Ectodermal cell (in vitro differentiated cells): ENCODE measurements around the gene MAGEA3. TPM values are rescaled to one million over a fixed set of nuclear protein-coding genes. Genes with fewer than 3 reads are reported as not detected.
"Not testable (repeated sequence)": the region's sequence is repeated elsewhere in the genome, so short reads cannot be mapped to it uniquely, and the experiment has no call there.

ENCODE experiments used
- H3K27ac ChIP-seq: 2 replicates; pipeline ENCODE4 v1.7.0; 2013; ENCODE audit warnings: mild to moderate bottlenecking, low read depth, low read length; ENCODE audit not compliant: insufficient read depth, poor library complexity, severe bottlenecking
- H3K27me3 ChIP-seq: 2 replicates; pipeline ENCODE4 v1.7.0; 2013; ENCODE audit warnings: mild to moderate bottlenecking, low read length; ENCODE audit not compliant: insufficient read depth, control insufficient read depth, poor library complexity, severe bottlenecking
- H3K36me3 ChIP-seq: one replicate; pipeline ENCODE4 v1.7.0; 2013; ENCODE audit warnings: low read length; ENCODE audit not compliant: control insufficient read depth, insufficient read depth
- H3K4me1 ChIP-seq: one replicate; pipeline ENCODE4 v1.7.0; 2013; ENCODE audit warnings: low read length; ENCODE audit not compliant: control insufficient read depth, insufficient read depth
- H3K4me3 ChIP-seq: 2 replicates; pipeline ENCODE4 v1.7.0; 2013; ENCODE audit warnings: low read depth, low read length, control low read depth; ENCODE audit not compliant: insufficient read depth
- H3K9me3 ChIP-seq: 2 replicates; pipeline ENCODE4 v1.7.0; 2013; ENCODE audit warnings: mild to moderate bottlenecking, low read length, moderate library complexity; ENCODE audit not compliant: control insufficient read depth
- WGBS, 2 experiments: methylation state at CpG; one replicate each; pipeline ENCODE4 v1.1.7; 2013; ENCODE audit warnings: missing lambda C conversion rate in 2 of 2; 5-methylcytosine and 5-hydroxymethylcytosine counted together
- polyA plus RNA-seq, 4 experiments: library from polyadenylated mRNA; stranded (reverse); fragments of 50-300 nt; gene quantifications; one replicate each; pipeline ENCODE4 v1.2.3, GENCODE V29; 2013

Gene MAGEA3
- not detected for polyA plus RNA-seq (2013, experiment 1 of 4)
- not detected for polyA plus RNA-seq (2013, experiment 2 of 4)
- polyA plus RNA-seq (2013, experiment 3 of 4) = not detected
- not detected for polyA plus RNA-seq (2013, experiment 4 of 4)

- H3K27ac ChIP-seq, H3K4me3 ChIP-seq, H3K27me3 ChIP-seq, H3K36me3 ChIP-seq, H3K9me3 ChIP-seq, H3K4me1 ChIP-seq: not testable (repeated sequence)
- no CpG with 5 or more reads among the region's 34 CpGs for WGBS, 2 experiments
Observed at GRCh38 chrX:152697952-152698931, at the start of gene MAGEA3. Gene MAGEA3, plus strand, starts transcription at chrX:152698794. Its CDS starts 2,039 bp downstream, at chrX:152700833.

- Histone ChIP-seq H3K27ac (no peak overlapping the region), H3K4me3 (no peak overlapping the region), H3K36me3 (no peaks in the 10 kb centered on the region), H3K27me3 (no peaks in the 10 kb centered on the region), H3K4me1 (no peaks in the 10 kb centered on the region), H3K9me3 (no peaks in the 10 kb centered on the region)
- WGBS, 2 experiments = 93 to 96% methylated on average over 6 of the region's 6 CpGs
Observed at GRCh38 chrX:152652060-152652459, 46.5 kb upstream of the MAGEA3 start.

GRCh38 chrX:152652467-152652866 lies 46.1 kb upstream of the MAGEA3 start:
- WGBS, 2 experiments = 95 to 96% methylated on average over 16 of the region's 16 CpGs
- no peak overlapping the region for H3K27ac ChIP-seq
- H3K4me1 ChIP-seq = no peaks in the 10 kb centered on the region
- H3K36me3 ChIP-seq = no peaks in the 10 kb centered on the region
- H3K27me3 ChIP-seq = no peaks in the 10 kb centered on the region
- H3K9me3 ChIP-seq = no peaks in the 10 kb centered on the region
- H3K4me3 ChIP-seq = no peak overlapping the region

GRCh38 chrX:152656087-152656486 lies 42.5 kb upstream of the MAGEA3 start:
- WGBS, 2 experiments = 92 to 100% methylated on average over 3 to 4 of the region's 4 CpGs
- H3K4me1 ChIP-seq = no peaks in the 10 kb centered on the region
- no peak overlapping the region for H3K27ac ChIP-seq
- H3K9me3 ChIP-seq = no peaks in the 10 kb centered on the region
- H3K27me3 ChIP-seq = no peaks in the 10 kb centered on the region
- H3K36me3 ChIP-seq = no peaks in the 10 kb centered on the region
- H3K4me3 ChIP-seq = no peak overlapping the region

GRCh38 chrX:152656890-152657289 lies 41.7 kb upstream of the MAGEA3 start:
- Histone ChIP-seq H3K4me1 (no peaks in the 10 kb centered on the region), H3K9me3 (no peaks in the 10 kb centered on the region), H3K27ac (no peak overlapping the region), H3K4me3 (no peak overlapping the region), H3K36me3 (no peaks in the 10 kb centered on the region), H3K27me3 (no peaks in the 10 kb centered on the region)
- WGBS, 2 experiments = 93 to 97% methylated on average over 7 of the region's 7 CpGs

- Histone ChIP-seq H3K36me3 (no peaks in the 10 kb centered on the region), H3K4me3 (no peak overlapping the region), H3K4me1 (no peaks in the 10 kb centered on the region), H3K27me3 (no peaks in the 10 kb centered on the region), H3K27ac (no peak overlapping the region), H3K9me3 (no peaks in the 10 kb centered on the region)
- WGBS, 2 experiments = 67 to 75% methylated on average over 2 of the region's 2 CpGs
Observed at GRCh38 chrX:152658302-152658701, 40.3 kb upstream of the MAGEA3 start.

GRCh38 chrX:152663086-152663485 lies 35.5 kb upstream of the MAGEA3 start:
- 92 to 100% methylated on average over 1 to 3 of the region's 4 CpGs for WGBS, 2 experiments
- no peak overlapping the region for H3K4me3 ChIP-seq
- no peaks in the 10 kb centered on the region for H3K27me3 ChIP-seq
- H3K36me3 ChIP-seq = no peaks in the 10 kb centered on the region
- no peak overlapping the region for H3K27ac ChIP-seq
- no peaks in the 10 kb centered on the region for H3K9me3 ChIP-seq
- H3K4me1 ChIP-seq = no peaks in the 10 kb centered on the region

- H3K4me3 ChIP-seq = no peak overlapping the region
- H3K27ac ChIP-seq = no peak overlapping the region
- H3K27me3 ChIP-seq = no peaks in the 10 kb centered on the region
- 89 to 100% methylated on average over 1 of the region's 2 CpGs for WGBS, 2 experiments
- H3K36me3 ChIP-seq = no peaks in the 10 kb centered on the region
- no peaks in the 10 kb centered on the region for H3K9me3 ChIP-seq
- H3K4me1 ChIP-seq = no peaks in the 10 kb centered on the region
Observed at GRCh38 chrX:152674135-152674534, 24.5 kb upstream of the MAGEA3 start.

GRCh38 chrX:152674652-152675051 lies 23.9 kb upstream of the MAGEA3 start:
- H3K4me3 ChIP-seq, H3K9me3 ChIP-seq, H3K36me3 ChIP-seq, H3K27ac ChIP-seq, H3K27me3 ChIP-seq, H3K4me1 ChIP-seq: not testable (repeated sequence)
- WGBS, 2 experiments = 100% methylated on average over 2 to 3 of the region's 3 CpGs

- not testable (repeated sequence) for H3K4me1 ChIP-seq, H3K27me3 ChIP-seq, H3K9me3 ChIP-seq, H3K27ac ChIP-seq, H3K36me3 ChIP-seq, H3K4me3 ChIP-seq
- WGBS, 2 experiments = no CpG with 5 or more reads among the region's 3 CpGs
Observed at GRCh38 chrX:152681012-152681411, 17.6 kb upstream of the MAGEA3 start.
